ENCODE measurements around the gene DXO.
"Not testable (repeated sequence)": the region's sequence is repeated elsewhere in the genome, so short reads cannot be mapped to it uniquely, and the experiment has no call there.

DXO gene

DNA sequence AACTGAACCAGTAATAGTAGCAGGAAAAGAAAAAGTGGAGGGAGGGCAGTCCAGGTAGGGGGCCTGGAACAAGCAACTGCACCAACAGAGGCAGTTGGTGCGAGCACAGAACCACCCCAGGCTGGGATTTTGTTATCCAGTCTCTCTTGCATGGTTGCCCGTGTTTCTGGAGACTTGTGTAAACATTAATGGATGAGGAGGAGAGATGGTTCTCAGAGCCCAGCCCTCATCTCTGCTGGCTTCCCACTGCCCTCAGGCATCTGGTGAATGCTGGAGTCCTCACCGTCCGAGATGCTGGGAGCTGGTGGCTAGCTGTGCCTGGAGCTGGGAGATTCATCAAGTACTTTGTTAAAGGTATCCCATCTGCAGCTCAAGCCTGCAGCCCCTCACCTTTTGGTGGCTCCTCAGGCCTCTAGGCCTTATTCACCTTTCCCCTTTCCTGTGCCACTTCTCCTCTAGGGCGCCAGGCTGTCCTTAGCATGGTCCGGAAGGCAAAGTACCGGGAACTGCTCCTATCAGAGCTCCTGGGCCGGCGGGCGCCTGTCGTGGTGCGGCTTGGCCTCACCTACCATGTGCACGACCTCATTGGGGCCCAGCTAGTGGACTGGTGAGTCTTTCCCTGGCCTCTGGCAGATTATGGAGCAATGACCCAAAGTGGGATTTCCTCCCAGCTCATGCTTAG lies 8.4 kb upstream of the DXO start:
- 96 to 97% methylated on average over 11 to 12 of the region's 13 CpGs for WGBS, 2 experiments
- H3K27ac ChIP-seq (ENCODE audit: insufficient read depth, low read depth, low read length, poor library complexity, severe bottlenecking); H3K36me3 ChIP-seq (ENCODE audit: control insufficient read depth, insufficient read depth, low read length); H3K4me1 ChIP-seq (ENCODE audit: control insufficient read depth, insufficient read depth, low read length); H3K4me3 ChIP-seq (ENCODE audit: insufficient read depth, low read depth, low read length); H3K27me3 ChIP-seq (ENCODE audit: control insufficient read depth, insufficient read depth, low read length, poor library complexity, severe bottlenecking); H3K9me3 ChIP-seq (ENCODE audit: control insufficient read depth, low read length): not testable (repeated sequence)

DNA sequence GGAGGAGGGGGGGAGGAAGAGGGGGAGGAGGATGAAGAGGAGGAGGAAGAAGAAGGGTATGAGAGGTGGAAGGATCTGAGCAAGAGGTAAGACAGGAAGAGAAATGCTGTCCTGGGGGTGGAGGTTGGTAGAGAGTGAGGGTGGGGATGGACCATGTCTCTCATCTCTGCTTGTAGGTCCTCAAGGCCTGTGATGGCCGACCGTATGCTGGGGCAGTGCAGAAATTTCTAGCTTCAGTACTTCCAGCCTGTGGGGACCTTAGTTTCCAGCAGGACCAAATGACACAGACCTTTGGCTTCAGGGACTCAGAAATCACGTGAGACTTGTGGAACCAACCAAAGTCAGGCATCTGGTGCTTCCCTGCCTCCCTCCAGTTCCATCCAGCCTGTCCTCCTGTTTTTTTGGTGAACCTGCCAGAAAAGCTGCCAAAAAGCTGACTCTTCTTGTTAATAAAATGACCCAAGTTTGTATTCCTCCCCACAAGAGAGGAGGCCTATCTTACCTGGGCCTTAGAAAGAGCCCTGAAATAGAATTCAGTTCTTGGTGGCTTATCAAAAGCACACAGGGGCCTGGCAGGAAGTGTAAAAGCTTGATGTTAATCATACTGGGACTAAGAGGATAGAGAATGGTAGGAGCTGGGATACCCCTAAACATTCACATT lies 7.4 kb upstream of the DXO start:
- 93 to 94% methylated on average over 3 of the region's 3 CpGs for WGBS, 2 experiments
- Histone ChIP-seq H3K27ac (ENCODE audit: insufficient read depth, low read depth, low read length, poor library complexity, severe bottlenecking) (no peak overlapping the region), H3K4me3 (ENCODE audit: insufficient read depth, low read depth, low read length) (no peak overlapping the region), H3K4me1 (ENCODE audit: control insufficient read depth, insufficient read depth, low read length) (no peaks in the 10 kb centered on the region), H3K27me3 (ENCODE audit: control insufficient read depth, insufficient read depth, low read length, poor library complexity, severe bottlenecking) (no peaks in the 10 kb centered on the region), H3K36me3 (ENCODE audit: control insufficient read depth, insufficient read depth, low read length) (no peaks in the 10 kb centered on the region), H3K9me3 (ENCODE audit: control insufficient read depth, low read length) (no peaks in the 10 kb centered on the region)

DNA sequence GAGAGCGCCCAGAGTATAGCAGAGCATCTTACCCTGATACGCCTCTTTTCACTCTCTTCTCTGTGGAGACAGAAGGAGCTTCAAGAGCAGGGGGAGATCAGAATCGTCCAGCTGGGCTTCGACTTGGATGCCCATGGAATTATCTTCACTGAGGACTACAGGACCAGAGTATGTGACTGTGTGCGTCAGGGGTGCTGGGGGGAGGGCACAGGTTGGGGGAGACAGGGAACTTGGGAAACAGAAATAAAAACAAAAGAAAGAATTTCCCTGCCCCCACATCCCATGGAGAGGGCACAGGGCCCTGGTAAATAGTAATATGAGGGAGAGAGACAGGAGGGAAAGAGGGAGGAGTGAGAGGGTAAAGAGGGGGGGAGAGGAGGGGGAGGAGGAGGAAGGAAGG lies 6.9 kb upstream of the DXO start:
- H3K4me1 ChIP-seq (ENCODE audit: control insufficient read depth, insufficient read depth, low read length): no peaks in the 10 kb centered on the region
- no peaks in the 10 kb centered on the region for H3K9me3 ChIP-seq (ENCODE audit: control insufficient read depth, low read length)
- no peak overlapping the region for H3K4me3 ChIP-seq (ENCODE audit: insufficient read depth, low read depth, low read length)
- H3K27ac ChIP-seq (ENCODE audit: insufficient read depth, low read depth, low read length, poor library complexity, severe bottlenecking): no peak overlapping the region
- H3K27me3 ChIP-seq (ENCODE audit: control insufficient read depth, insufficient read depth, low read length, poor library complexity, severe bottlenecking): no peaks in the 10 kb centered on the region
- 79 to 91% methylated on average over 5 of the region's 5 CpGs for WGBS, 2 experiments
- H3K36me3 ChIP-seq (ENCODE audit: control insufficient read depth, insufficient read depth, low read length): no peaks in the 10 kb centered on the region

DNA sequence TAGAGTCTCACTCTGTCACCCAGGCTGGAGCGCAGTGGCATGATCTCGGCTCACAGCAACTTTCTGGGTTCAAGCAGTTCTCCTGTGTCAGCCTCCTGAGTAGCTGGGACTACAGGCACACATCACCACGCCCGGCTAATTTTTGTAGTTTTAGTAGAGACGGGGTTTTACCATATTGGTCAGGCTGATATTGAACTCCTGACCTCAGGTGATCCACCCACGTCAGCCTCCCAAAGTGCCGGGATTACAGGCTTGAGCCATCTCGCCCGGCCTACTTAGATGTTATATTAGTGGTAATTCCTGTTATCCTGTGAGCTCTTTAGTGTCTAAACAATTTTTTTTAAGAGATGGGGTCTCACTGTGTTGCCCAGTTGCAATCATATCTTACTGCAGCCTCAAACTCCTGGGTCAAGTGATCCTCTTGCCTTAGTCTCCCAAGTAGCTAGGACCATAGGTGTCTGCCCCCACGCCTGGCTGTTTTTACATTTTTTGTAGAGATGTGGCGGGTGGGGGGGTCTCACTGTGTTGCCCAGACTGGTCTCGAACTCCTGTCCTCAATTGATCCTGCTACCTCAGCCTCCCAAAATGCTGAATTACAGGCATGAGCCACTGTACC lies 6.0 kb upstream of the DXO start:
- no peaks in the 10 kb centered on the region for H3K9me3 ChIP-seq (ENCODE audit: control insufficient read depth, low read length)
- 95 to 96% methylated on average over 12 of the region's 12 CpGs for WGBS, 2 experiments
- no peaks in the 10 kb centered on the region for H3K36me3 ChIP-seq (ENCODE audit: control insufficient read depth, insufficient read depth, low read length)
- no peak overlapping the region for H3K27ac ChIP-seq (ENCODE audit: insufficient read depth, low read depth, low read length, poor library complexity, severe bottlenecking)
- no peaks in the 10 kb centered on the region for H3K27me3 ChIP-seq (ENCODE audit: control insufficient read depth, insufficient read depth, low read length, poor library complexity, severe bottlenecking)
- H3K4me3 ChIP-seq (ENCODE audit: insufficient read depth, low read depth, low read length): no peak overlapping the region
- no peaks in the 10 kb centered on the region for H3K4me1 ChIP-seq (ENCODE audit: control insufficient read depth, insufficient read depth, low read length)

DNA sequence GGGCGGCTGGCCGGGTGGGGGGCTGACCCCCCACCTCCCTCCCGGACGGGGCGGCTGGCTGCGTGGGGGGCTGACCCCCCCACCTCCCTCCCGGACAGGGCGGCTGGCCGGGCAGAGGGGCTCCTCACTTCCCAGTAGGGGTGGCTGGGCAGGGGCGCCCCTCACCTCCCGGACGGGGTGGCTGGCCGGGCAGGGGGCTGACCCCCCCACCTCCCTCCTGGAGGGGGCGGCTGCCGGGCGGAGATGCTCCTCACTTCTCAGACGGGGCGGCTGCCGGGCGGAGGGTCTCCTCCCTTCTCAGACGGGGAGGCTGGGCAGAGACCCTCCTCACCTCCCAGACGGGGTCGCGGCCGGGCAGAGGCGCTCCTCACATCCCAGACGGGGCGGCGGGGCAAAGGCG lies 4.1 kb upstream of the DXO start:
- 95 to 97% methylated on average over 29 to 30 of the region's 30 CpGs for WGBS, 2 experiments
- not testable (repeated sequence) for H3K9me3 ChIP-seq (ENCODE audit: control insufficient read depth, low read length); H3K36me3 ChIP-seq (ENCODE audit: control insufficient read depth, insufficient read depth, low read length); H3K4me1 ChIP-seq (ENCODE audit: control insufficient read depth, insufficient read depth, low read length); H3K4me3 ChIP-seq (ENCODE audit: insufficient read depth, low read depth, low read length); H3K27ac ChIP-seq (ENCODE audit: insufficient read depth, low read depth, low read length, poor library complexity, severe bottlenecking); H3K27me3 ChIP-seq (ENCODE audit: control insufficient read depth, insufficient read depth, low read length, poor library complexity, severe bottlenecking)

DNA sequence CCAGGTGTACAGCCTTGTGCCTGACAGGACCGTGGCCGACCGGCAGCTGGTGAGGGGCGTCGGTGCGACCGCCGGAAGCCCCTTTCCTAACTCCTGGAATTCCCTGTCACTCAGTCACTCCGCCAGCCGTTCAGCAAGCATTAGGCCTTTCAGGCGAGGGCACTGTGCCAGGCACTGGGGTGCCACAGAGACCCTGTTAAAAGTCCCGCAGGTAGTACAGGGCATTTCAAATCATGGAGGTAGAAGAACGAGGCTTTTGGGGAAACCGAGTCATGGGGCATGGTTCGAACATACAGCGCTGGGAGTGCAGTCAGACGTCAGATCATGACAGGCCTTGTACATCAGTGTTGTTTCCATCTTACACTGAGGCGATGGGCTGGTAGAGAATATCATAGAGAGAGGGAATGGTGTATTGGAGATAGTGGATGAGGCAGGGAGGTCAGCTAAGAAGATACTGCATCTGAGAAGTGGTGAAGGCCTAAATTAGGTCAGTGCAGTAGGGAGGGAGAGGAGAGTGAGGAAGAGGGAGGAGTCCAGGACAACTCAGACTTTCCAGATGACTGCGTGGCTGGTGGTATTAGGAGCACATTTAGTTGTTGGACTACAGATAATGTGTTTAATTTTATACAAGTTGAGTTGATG lies 892 bp upstream of the DXO start:
- peak overlapping the region; percentile 96 for H3K4me3 ChIP-seq (ENCODE audit: insufficient read depth, low read depth, low read length)
- no peaks in the 10 kb centered on the region for H3K27me3 ChIP-seq (ENCODE audit: control insufficient read depth, insufficient read depth, low read length, poor library complexity, severe bottlenecking)
- no peaks in the 10 kb centered on the region for H3K9me3 ChIP-seq (ENCODE audit: control insufficient read depth, low read length)
- WGBS, 2 experiments: 17% methylated on average over 19 of the region's 19 CpGs
- H3K27ac ChIP-seq (ENCODE audit: insufficient read depth, low read depth, low read length, poor library complexity, severe bottlenecking): peak overlapping the region; percentile 98
- peaks cover 20% of the 10 kb centered on the region for H3K36me3 ChIP-seq (ENCODE audit: control insufficient read depth, insufficient read depth, low read length)
- H3K4me1 ChIP-seq (ENCODE audit: control insufficient read depth, insufficient read depth, low read length): peaks cover 7% of the 10 kb centered on the region

DNA sequence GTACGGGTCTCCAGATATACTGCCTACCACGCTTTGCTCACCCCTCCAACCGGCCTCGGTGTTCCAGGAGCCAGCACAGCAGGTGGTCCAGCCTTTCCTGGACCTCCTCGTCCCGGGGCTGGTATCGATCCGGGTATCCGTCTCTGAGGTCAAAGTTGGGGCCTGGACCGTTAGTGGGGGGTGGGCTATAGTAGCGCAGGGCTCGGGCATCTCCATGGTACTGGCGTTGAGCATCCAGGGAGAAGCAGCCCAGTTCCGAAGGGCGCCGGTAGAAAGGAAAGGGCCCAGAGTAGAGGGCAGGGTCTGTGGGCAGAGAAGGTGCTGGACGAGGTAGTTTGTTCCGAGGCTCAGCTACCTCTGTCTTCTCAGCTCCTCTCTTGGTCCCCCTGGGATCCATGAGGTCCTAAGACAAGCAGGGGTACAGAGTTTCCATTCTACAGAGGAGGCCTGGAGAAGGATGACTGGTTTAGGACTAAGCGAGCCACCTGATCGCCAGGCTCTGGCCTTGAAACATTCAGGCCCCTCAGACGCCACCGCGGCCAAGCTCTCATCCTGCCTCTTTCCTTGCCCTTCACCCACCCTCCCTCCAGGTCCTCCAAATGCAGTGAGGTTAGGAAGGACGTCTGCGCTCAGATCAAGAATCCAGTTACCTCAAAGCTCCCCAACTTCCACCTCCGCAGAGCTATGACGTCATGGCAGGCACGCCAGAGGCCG lies 502 bp downstream of the DXO start:
- Histone ChIP-seq H3K27me3 (ENCODE audit: control insufficient read depth, insufficient read depth, low read length, poor library complexity, severe bottlenecking) (no peaks in the 10 kb centered on the region), H3K36me3 (ENCODE audit: control insufficient read depth, insufficient read depth, low read length) (peaks cover 31% of the 10 kb centered on the region), H3K27ac (ENCODE audit: insufficient read depth, low read depth, low read length, poor library complexity, severe bottlenecking) (peak overlapping the region; percentile 98), H3K4me3 (ENCODE audit: insufficient read depth, low read depth, low read length) (peak overlapping the region; percentile 96), H3K4me1 (ENCODE audit: control insufficient read depth, insufficient read depth, low read length) (peaks cover 7% of the 10 kb centered on the region), H3K9me3 (ENCODE audit: control insufficient read depth, low read length) (no peaks in the 10 kb centered on the region)
- WGBS, 2 experiments: 57% methylated on average over 29 of the region's 29 CpGs

DNA sequence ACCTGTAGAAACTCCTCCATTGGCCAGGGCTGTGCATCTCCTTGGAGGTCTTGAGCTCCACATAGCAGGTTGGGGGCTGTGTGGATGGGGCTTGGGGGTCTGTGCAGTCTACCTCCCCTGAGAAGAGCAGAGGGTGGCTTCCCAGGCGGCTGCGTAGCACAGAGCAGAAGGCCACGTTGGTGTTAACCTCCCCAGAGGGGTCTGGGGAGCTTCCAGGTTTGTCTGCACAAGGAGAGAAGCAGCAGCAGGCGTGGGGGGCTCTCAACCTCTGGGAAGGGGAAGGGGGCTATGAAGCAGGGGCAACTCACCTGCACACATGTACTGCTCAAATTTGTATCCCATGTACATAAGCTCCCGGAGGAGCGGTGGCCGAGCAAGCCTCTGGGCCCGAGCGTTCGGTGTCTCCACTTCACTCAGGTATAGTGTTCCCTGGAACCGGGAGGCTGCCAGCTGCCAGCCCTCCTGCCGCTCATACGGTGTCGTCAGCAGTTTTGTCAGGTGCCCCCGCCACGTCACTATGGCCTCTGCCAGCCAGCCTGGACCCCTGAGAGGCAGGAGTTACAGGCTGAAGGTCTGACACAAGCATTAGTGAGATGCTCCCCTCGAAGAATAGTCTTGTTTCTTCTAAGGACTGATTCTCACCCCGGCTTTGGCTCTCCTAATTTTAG lies 1.2 kb downstream of the DXO start:
- Histone ChIP-seq H3K4me3 (ENCODE audit: insufficient read depth, low read depth, low read length) (peak overlapping the region; percentile 96), H3K27ac (ENCODE audit: insufficient read depth, low read depth, low read length, poor library complexity, severe bottlenecking) (peak overlapping the region; percentile 98), H3K9me3 (ENCODE audit: control insufficient read depth, low read length) (no peaks in the 10 kb centered on the region), H3K27me3 (ENCODE audit: control insufficient read depth, insufficient read depth, low read length, poor library complexity, severe bottlenecking) (no peaks in the 10 kb centered on the region), H3K4me1 (ENCODE audit: control insufficient read depth, insufficient read depth, low read length) (peaks cover 7% of the 10 kb centered on the region), H3K36me3 (ENCODE audit: control insufficient read depth, insufficient read depth, low read length) (peaks cover 38% of the 10 kb centered on the region)
- 95% methylated on average over 18 of the region's 18 CpGs for WGBS, 2 experiments

DNA sequence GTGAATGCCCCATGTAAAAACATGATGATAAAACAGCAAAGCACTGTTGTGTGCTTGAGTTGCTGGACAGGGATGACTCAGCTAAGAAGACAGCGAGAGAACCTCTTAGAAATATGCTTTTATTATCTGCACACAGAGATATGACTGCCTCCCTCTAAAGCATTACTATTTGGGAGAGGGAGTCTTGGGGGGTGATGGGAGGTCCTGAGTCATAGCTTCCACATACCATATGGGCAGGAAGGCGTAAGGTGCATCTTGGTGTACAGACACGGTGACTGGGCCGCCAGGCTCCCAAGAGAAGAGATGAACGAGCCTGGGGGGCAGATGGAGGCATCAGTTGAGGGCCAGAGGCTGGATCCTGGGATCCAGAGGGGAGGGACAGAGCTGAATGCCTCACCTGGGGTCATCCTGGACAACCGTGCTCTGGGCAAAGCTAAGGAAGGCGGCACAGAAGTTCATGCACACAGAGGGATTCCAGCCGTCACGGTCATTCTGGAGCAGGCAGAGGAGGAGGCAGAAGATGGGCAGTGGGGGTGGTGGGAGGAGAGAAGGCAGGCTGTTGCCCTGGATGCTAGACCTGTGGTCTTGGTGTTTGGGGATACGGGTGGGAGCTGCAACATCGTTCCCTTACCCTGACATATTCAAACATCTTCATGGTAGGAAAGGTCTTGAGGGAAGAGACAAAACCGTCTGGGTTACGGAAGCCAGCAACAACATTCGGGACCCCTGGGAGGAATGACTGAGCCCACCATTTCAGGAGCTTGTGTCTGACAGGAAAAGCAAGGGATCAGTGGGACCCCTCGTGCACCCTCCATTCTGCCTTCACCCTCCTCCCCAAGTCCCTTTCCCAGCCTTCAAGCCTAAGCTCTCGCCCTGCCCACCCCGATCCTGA lies 2.0 kb downstream of the DXO start:
- H3K4me3 ChIP-seq (ENCODE audit: insufficient read depth, low read depth, low read length): no peak overlapping the region
- no peaks in the 10 kb centered on the region for H3K9me3 ChIP-seq (ENCODE audit: control insufficient read depth, low read length)
- peaks cover 7% of the 10 kb centered on the region for H3K4me1 ChIP-seq (ENCODE audit: control insufficient read depth, insufficient read depth, low read length)
- WGBS, 2 experiments: 95% methylated on average over 16 to 17 of the region's 17 CpGs
- H3K27ac ChIP-seq (ENCODE audit: insufficient read depth, low read depth, low read length, poor library complexity, severe bottlenecking): no peak overlapping the region
- H3K36me3 ChIP-seq (ENCODE audit: control insufficient read depth, insufficient read depth, low read length): peaks cover 41% of the 10 kb centered on the region
- H3K27me3 ChIP-seq (ENCODE audit: control insufficient read depth, insufficient read depth, low read length, poor library complexity, severe bottlenecking): no peaks in the 10 kb centered on the region
